GM23338 (cell line): ENCODE measurements around the gene CLEC7A. TPM values are rescaled to one million over a fixed set of nuclear protein-coding genes. Genes with fewer than 3 reads are reported as not detected.

ENCODE experiments used
- ATAC-seq: fragments of 200-7000 bp; cut with Tn5 transposase; 3 replicates; pipeline ENCODE4 v1.9.1; 2020
- DNase-seq: peaks from one replicate; pipeline ENCODE4 v3.0.0-alpha.2; 2015; ENCODE audit warnings: low spot score
- H2AFZ ChIP-seq: fragments of 200-600 bp; sonication (generic); 2 replicates; pipeline ENCODE4 v1.8.0; 2016; ENCODE audit warnings: antibody characterized with exemption, mild to moderate bottlenecking, moderate library complexity
- H3F3A ChIP-seq: fragments of 200-600 bp; sonication (generic); replicated peaks from 2 replicates; pipeline ENCODE4 v1.8.0; 2017; ENCODE audit warnings: antibody characterized with exemption, mixed run types, low read depth
- H3K27ac ChIP-seq: fragments of 200-600 bp; sonication (generic); 2 replicates; pipeline ENCODE4 v1.6.1; 2016; ENCODE audit warnings: low read depth
- H3K27me3 ChIP-seq: fragments of 200-600 bp; sonication (generic); 2 replicates; pipeline ENCODE4 v1.8.0; 2016; ENCODE audit warnings: mild to moderate bottlenecking, mixed run types, moderate library complexity; ENCODE audit not compliant: insufficient read depth
- H3K36me3 ChIP-seq: fragments of 200-600 bp; sonication (generic); 2 replicates; pipeline ENCODE4 v1.8.0; 2016; ENCODE audit warnings: mild to moderate bottlenecking; ENCODE audit not compliant: insufficient read depth
- H3K4me1 ChIP-seq: fragments of 200-600 bp; sonication (generic); 2 replicates; pipeline ENCODE4 v1.8.0; 2016; ENCODE audit warnings: mild to moderate bottlenecking, moderate library complexity; ENCODE audit not compliant: insufficient read depth
- H3K4me2 ChIP-seq: fragments of 200-600 bp; sonication (generic); 2 replicates; pipeline ENCODE4 v1.7.1; 2017; ENCODE audit warnings: mixed run types
- H3K4me3 ChIP-seq: fragments of 200-600 bp; sonication (generic); 2 replicates; pipeline ENCODE4 v1.6.1; 2016; ENCODE audit warnings: mixed run types
- H3K79me2 ChIP-seq: fragments of 200-600 bp; sonication (generic); replicated peaks from 2 replicates; pipeline ENCODE4 v1.8.0; 2017; ENCODE audit warnings: mild to moderate bottlenecking; ENCODE audit not compliant: insufficient read depth
- H3K9me2 ChIP-seq: fragments of 200-600 bp; sonication (generic); 2 replicates; pipeline ENCODE4 v1.8.0; 2017; ENCODE audit not compliant: insufficient read depth
- H4K20me1 ChIP-seq: fragments of 200-600 bp; sonication (generic); replicated peaks from 2 replicates; pipeline ENCODE4 v1.8.0; 2017; ENCODE audit warnings: mild to moderate bottlenecking; ENCODE audit not compliant: insufficient read depth
- H3K27ac Mint-ChIP-seq: 2 replicates; pipeline ENCODE4 v1.8.0; 2020; ENCODE audit warnings: inconsistent platforms, mild to moderate bottlenecking, moderate library complexity, mixed read lengths
- H3K27me3 Mint-ChIP-seq: 3 replicates; pipeline ENCODE4 v1.8.0; 2022; ENCODE audit warnings: low read depth, mild to moderate bottlenecking, moderate library complexity, mixed read lengths, inconsistent platforms; ENCODE audit not compliant: insufficient read depth, poor library complexity
- H3K36me3 Mint-ChIP-seq: 3 replicates; pipeline ENCODE4 v1.8.0; 2021; ENCODE audit warnings: low read depth, mild to moderate bottlenecking, inconsistent platforms, moderate library complexity, mixed read lengths
- H3K4me1 Mint-ChIP-seq: 3 replicates; pipeline ENCODE4 v1.8.0; 2020; ENCODE audit warnings: mild to moderate bottlenecking, inconsistent platforms, mixed read lengths
- H3K4me3 Mint-ChIP-seq: 3 replicates; pipeline ENCODE4 v1.8.0; 2021; ENCODE audit warnings: moderate library complexity, mild to moderate bottlenecking, inconsistent platforms, mixed read lengths
- H3K9me3 Mint-ChIP-seq: 3 replicates; pipeline ENCODE4 v1.8.0; 2020; ENCODE audit warnings: moderate library complexity, mild to moderate bottlenecking, inconsistent platforms, mixed read lengths
- EZH2 ChIP-seq: fragments of 200-600 bp; sonication (generic); IDR thresholded peaks from one replicate; pipeline ENCODE4 v1.8.0; 2017; ENCODE audit warnings: antibody characterized with exemption, mild to moderate bottlenecking, low read depth; ENCODE audit not compliant: unreplicated experiment
- EZH2phosphoT487 ChIP-seq: fragments of 200-600 bp; sonication (generic); IDR thresholded peaks from one replicate; pipeline ENCODE4 v1.8.1; 2018; ENCODE audit warnings: antibody characterized with exemption; ENCODE audit not compliant: unreplicated experiment
- NANOG ChIP-seq: IDR thresholded peaks from 2 replicates; pipeline ENCODE4 v1.6.1; 2016; ENCODE audit warnings: antibody characterized with exemption, borderline replicate concordance
- STAT1 ChIP-seq: IDR thresholded peaks from one replicate; pipeline ENCODE4 v1.6.1; 2016; ENCODE audit warnings: antibody characterized with exemption; ENCODE audit not compliant: unreplicated experiment
- ZNF114 ChIP-seq: fragments of 250-450 bp; sonication (Bioruptor Pico); IDR thresholded peaks from 2 replicates; pipeline ENCODE4 v1.5.0; 2020; ENCODE audit warnings: mild to moderate bottlenecking, moderate library complexity
- ZNF331 ChIP-seq: fragments of 250-450 bp; sonication (Bioruptor Pico); IDR thresholded peaks from 2 replicates; pipeline ENCODE4 v1.5.0; 2020; ENCODE audit warnings: low read depth, mild to moderate bottlenecking, moderate library complexity
- polyA plus RNA-seq: library from polyadenylated mRNA; unstranded; fragments of >200 nt; fragmentation: Nextera tagmentation; extraction: Ambion mirVana; gene quantifications from 2 replicates; pipeline ENCODE4 v1.2.1, GENCODE V29; 2016
- total RNA-seq: library from RNA; depleted of rRNA; stranded (reverse); fragments of >200 nt; shearing (Covaris generic); gene quantifications from 2 replicates; pipeline ENCODE4 v1.2.3, GENCODE V29; 2014
- TF ChIP-seq, protein P1 (sequence below): fragments of 250-450 bp; sonication (Bioruptor Pico); IDR thresholded peaks from 2 replicates; pipeline ENCODE4 v1.5.0; 2020; ENCODE audit warnings: mild to moderate bottlenecking, moderate library complexity
- TF ChIP-seq, protein P2 (sequence below): IDR thresholded peaks from 2 replicates; pipeline ENCODE4 v1.6.1; 2016; ENCODE audit warnings: antibody characterized with exemption
- TF ChIP-seq, protein P3 (sequence below), 2 experiments: fragments of 200-600 bp in 1 of 2; sonication (generic) in 1 of 2; conservative IDR thresholded peaks; 2 replicates each; pipeline versions ENCODE4 v1.5.1 to v1.6.1; 2016 to 2017; ENCODE audit warnings: antibody characterized with exemption in 2 of 2, low read depth in 2 of 2, mild to moderate bottlenecking in 2 of 2, moderate library complexity in 1 of 2

CLEC7A gene
- total and polyA plus RNA-seq, 2 experiments from 2014 or later, result 0.39 TPM; not detected in 1

DNA sequence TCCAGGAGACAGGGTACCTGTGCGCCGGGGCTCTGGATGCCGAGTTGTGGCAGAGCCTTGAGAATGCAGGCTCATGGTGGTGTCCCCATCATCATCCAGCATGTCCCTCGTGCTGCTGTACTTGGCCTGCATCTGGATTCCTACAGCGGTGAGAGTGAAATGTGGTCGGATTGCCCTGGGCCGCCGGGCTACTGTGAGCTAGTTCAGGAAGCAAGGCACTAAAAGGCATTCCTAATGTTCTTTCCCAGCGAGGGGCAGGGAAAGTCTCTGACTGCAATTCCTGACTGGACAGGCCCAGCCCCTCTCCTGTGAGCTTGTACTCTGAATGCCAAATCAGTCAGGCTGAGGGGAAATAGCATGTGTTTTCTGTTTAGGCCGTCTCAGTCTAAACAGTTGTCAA, 31.2 kb downstream of the CLEC7A start, which contains the start of gene CLEC1A:
Gene CLEC1A (minus strand): TSS at position 195 of the 400 bp plus-strand sequence. CDS start 63 bp downstream, at position 132.
- Histone ChIP-seq H3K4me3 (no peak within 1 kb of the TSS), H3K79me2 (no peaks in the 10 kb centered on the region), H3K27me3 (no peaks in the 10 kb centered on the region), H3K27ac (no peak within 1 kb of the TSS), H3K36me3 (no peaks in the 10 kb centered on the region), H4K20me1 (no peaks in the 10 kb centered on the region), H3K4me2 (no peak within 1 kb of the TSS), H3F3A (no peaks in the 10 kb centered on the region), H2AFZ (peak within 1 kb of the TSS; percentile 87), H3K4me1 (0 out of 2 replicates have a peak, but pooled peaks cover 4% of the 10 kb centered on the region), H3K9me2 (no peaks in the 10 kb centered on the region)
- DNase-seq, result peak; percentile 66
- Mint-ChIP-seq H3K4me3 (no peak within 1 kb of the TSS), H3K27me3 (no peaks in the 10 kb centered on the region), H3K4me1 (peaks cover 11% of the 10 kb centered on the region; the same call in 2 of the 3 replicates), H3K36me3 (no peaks in the 10 kb centered on the region), H3K27ac (peak within 1 kb of the TSS; percentile 22; the same call in 1 of the 2 replicates), H3K9me3 (no peaks in the 10 kb centered on the region)
- TF ChIP-seq ZNF331 (CRISPR knock-in tag) (no peak), ZNF114 (CRISPR knock-in tag) (no peak), STAT1 (no peak), NANOG (no peak)
- ATAC-seq, result peak; percentile 96

DNA sequence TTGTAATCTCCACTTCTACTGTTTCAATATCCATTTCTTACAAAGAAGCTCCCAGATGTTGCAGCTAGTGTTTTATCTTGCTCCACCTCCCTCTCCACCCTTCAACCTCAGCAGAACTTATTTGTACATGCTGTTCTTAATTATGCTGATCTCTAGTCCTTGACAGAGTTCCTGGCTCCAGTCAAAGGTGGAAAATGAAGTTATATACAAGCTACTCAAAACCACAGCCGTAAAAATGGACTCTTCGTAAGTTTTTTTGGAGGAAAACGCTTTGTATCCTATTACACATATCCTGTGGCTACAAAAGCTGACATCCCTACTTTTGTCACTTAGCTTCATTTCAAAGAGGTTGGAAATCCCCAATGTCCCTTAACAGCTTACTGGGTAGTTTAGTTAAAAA, 32.5 kb downstream of the CLEC7A start:
- Histone ChIP-seq H3K4me1 (0 out of 2 replicates have a peak, but pooled peaks cover 4% of the 10 kb centered on the region), H3F3A (no peaks in the 10 kb centered on the region), H4K20me1 (no peaks in the 10 kb centered on the region), H3K36me3 (no peaks in the 10 kb centered on the region), H2AFZ (no peak overlapping the region), H3K27me3 (no peaks in the 10 kb centered on the region), H3K79me2 (no peaks in the 10 kb centered on the region), H3K9me2 (no peaks in the 10 kb centered on the region), H3K4me2 (no peak overlapping the region), H3K4me3 (no peak overlapping the region), H3K27ac (no peak overlapping the region)
- ATAC-seq (no peak), DNase-seq (no peak)
- no peaks in the 10 kb centered on the region for H3K27me3 Mint-ChIP-seq
- H3K27ac Mint-ChIP-seq, result no peak overlapping the region
- no peaks in the 10 kb centered on the region for H3K9me3 Mint-ChIP-seq
- no peak overlapping the region for H3K4me3 Mint-ChIP-seq
- no peaks in the 10 kb centered on the region for H3K36me3 Mint-ChIP-seq
- H3K4me1 Mint-ChIP-seq, result peaks cover 11% of the 10 kb centered on the region; the same call in 2 of the 3 replicates
- TF ChIP-seq, protein P1, sequence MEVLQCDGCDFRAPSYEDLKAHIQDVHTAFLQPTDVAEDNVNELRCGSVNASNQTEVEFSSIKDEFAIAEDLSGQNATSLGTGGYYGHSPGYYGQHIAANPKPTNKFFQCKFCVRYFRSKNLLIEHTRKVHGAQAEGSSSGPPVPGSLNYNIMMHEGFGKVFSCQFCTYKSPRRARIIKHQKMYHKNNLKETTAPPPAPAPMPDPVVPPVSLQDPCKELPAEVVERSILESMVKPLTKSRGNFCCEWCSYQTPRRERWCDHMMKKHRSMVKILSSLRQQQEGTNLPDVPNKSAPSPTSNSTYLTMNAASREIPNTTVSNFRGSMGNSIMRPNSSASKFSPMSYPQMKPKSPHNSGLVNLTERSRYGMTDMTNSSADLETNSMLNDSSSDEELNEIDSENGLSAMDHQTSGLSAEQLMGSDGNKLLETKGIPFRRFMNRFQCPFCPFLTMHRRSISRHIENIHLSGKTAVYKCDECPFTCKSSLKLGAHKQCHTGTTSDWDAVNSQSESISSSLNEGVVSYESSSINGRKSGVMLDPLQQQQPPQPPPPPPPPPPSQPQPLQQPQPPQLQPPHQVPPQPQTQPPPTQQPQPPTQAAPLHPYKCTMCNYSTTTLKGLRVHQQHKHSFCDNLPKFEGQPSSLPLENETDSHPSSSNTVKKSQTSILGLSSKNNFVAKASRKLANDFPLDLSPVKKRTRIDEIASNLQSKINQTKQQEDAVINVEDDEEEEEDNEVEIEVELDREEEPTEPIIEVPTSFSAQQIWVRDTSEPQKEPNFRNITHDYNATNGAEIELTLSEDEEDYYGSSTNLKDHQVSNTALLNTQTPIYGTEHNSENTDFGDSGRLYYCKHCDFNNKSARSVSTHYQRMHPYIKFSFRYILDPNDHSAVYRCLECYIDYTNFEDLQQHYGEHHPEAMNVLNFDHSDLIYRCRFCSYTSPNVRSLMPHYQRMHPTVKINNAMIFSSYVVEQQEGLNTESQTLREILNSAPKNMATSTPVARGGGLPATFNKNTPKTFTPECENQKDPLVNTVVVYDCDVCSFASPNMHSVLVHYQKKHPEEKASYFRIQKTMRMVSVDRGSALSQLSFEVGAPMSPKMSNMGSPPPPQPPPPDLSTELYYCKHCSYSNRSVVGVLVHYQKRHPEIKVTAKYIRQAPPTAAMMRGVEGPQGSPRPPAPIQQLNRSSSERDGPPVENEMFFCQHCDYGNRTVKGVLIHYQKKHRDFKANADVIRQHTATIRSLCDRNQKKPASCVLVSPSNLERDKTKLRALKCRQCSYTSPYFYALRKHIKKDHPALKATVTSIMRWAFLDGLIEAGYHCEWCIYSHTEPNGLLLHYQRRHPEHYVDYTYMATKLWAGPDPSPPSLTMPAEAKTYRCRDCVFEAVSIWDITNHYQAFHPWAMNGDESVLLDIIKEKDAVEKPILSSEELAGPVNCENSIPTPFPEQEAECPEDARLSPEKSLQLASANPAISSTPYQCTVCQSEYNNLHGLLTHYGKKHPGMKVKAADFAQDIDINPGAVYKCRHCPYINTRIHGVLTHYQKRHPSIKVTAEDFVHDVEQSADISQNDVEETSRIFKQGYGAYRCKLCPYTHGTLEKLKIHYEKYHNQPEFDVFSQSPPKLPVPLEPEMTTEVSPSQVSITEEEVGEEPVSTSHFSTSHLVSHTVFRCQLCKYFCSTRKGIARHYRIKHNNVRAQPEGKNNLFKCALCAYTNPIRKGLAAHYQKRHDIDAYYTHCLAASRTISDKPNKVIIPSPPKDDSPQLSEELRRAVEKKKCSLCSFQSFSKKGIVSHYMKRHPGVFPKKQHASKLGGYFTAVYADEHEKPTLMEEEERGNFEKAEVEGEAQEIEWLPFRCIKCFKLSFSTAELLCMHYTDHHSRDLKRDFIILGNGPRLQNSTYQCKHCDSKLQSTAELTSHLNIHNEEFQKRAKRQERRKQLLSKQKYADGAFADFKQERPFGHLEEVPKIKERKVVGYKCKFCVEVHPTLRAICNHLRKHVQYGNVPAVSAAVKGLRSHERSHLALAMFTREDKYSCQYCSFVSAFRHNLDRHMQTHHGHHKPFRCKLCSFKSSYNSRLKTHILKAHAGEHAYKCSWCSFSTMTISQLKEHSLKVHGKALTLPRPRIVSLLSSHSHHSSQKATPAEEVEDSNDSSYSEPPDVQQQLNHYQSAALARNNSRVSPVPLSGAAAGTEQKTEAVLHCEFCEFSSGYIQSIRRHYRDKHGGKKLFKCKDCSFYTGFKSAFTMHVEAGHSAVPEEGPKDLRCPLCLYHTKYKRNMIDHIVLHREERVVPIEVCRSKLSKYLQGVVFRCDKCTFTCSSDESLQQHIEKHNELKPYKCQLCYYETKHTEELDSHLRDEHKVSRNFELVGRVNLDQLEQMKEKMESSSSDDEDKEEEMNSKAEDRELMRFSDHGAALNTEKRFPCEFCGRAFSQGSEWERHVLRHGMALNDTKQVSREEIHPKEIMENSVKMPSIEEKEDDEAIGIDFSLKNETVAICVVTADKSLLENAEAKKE (CRISPR knock-in tag), result no peak
- TF ChIP-seq, protein P2, sequence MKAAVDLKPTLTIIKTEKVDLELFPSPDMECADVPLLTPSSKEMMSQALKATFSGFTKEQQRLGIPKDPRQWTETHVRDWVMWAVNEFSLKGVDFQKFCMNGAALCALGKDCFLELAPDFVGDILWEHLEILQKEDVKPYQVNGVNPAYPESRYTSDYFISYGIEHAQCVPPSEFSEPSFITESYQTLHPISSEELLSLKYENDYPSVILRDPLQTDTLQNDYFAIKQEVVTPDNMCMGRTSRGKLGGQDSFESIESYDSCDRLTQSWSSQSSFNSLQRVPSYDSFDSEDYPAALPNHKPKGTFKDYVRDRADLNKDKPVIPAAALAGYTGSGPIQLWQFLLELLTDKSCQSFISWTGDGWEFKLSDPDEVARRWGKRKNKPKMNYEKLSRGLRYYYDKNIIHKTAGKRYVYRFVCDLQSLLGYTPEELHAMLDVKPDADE, result no peak
- TF ChIP-seq, protein P3, sequence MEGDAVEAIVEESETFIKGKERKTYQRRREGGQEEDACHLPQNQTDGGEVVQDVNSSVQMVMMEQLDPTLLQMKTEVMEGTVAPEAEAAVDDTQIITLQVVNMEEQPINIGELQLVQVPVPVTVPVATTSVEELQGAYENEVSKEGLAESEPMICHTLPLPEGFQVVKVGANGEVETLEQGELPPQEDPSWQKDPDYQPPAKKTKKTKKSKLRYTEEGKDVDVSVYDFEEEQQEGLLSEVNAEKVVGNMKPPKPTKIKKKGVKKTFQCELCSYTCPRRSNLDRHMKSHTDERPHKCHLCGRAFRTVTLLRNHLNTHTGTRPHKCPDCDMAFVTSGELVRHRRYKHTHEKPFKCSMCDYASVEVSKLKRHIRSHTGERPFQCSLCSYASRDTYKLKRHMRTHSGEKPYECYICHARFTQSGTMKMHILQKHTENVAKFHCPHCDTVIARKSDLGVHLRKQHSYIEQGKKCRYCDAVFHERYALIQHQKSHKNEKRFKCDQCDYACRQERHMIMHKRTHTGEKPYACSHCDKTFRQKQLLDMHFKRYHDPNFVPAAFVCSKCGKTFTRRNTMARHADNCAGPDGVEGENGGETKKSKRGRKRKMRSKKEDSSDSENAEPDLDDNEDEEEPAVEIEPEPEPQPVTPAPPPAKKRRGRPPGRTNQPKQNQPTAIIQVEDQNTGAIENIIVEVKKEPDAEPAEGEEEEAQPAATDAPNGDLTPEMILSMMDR (conservative IDR thresholded peaks at IDR 0.05; ENCODE audit: low read depth in 2 of 2), result no peak
- TF ChIP-seq EZH2phosphoT487 (no peak), ZNF114 (CRISPR knock-in tag) (no peak), NANOG (no peak), ZNF331 (CRISPR knock-in tag) (no peak), EZH2 (no peak)
